GM04503 (cell line): ENCODE data around the gene RAB6B.

ENCODE experiments used
- DNase-seq: peaks from one replicate; pipeline ENCODE4 v3.0.0-alpha.2; 2012; ENCODE audit warnings: low read depth

Gene RAB6B

DNA sequence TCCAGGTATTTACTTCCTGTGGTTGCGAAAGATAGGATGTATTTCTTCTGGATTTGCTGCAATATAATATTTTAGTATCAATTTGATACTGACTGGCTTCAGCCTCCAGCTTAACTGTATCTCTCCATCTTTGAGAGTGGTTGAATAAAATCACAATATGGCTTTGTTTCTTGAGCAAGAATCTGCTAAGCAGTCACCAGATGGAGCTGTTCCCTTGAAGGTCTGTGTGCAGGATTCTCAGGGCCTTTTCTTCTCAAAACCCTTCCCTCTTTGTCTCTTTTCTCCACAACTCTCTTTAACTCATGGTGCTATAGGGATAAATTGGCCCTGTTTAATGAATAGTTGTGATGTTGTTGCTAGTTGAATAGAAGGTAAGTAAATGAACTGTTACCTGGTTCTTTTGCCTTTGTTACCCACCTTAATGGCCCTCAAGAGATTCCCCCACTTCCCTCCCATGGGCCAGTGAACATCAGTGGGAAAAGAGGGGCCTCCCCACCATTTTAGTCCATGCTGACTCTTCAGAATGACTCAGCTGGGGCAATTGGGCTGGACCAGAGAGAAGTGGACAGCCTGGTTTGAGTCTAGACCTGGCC is 34.8 kb upstream of the RAB6B start:
- DNase-seq = no peak

GRCh38 chr3:133928903-133929607 is 33.4 kb upstream of the RAB6B start:
- DNase-seq = no peak

- DNase-seq = no peak
Measured at GRCh38 chr3:133928136-133928893, 32.6 kb upstream of the RAB6B start.

DNA sequence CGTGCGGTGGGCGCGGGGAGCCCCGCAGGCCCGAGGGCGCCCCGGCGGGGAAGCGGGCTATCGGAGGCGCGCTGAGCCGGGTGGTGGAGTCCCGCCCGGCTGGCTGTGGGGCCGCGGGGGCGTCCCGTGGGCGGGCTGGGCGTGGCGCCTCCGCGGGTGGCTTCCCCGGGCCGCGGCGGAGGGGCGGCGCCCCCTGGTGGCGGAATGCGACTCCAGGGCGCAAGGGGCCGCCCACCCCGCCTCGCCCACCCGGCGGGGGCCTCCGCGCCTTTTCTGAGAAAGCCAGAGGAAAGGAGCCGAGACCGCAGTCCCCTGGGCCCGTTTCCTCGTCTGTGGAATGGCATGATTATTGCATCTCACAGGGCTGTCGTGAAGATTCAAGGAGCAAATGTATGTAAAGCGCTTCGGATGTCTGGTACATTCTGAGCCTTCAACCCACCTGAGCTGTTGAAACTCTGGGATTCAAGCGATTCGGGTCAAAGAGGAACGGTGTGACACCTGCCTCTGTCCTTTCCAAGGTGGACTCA is 31.9 kb upstream of the RAB6B start:
- DNase-seq = no peak

GRCh38 chr3:133926736-133927539 is 31.3 kb upstream of the RAB6B start:
- no peak for DNase-seq

- no peak for DNase-seq
Measured at GRCh38 chr3:133925960-133926735, 30.5 kb upstream of the RAB6B start.

DNA sequence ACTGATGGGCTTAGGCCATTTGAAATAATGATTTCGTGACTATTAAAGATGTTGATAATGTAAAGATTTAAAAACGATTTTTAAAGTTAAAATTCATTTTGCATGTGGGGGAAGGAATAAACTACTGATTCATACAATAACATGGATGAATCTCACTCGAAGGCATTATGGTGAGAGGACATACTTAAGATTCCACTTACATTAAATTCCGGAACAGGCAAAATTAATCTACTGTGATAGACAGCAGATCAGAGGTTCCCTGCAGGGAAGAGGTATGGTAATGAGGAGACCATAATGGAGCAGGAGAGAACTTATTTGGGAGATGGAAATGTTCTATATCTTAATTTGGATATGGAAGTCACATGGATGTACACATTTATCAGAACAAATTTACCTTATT is 28.4 kb upstream of the RAB6B start:
- DNase-seq = no peak

GRCh38 chr3:133921592-133921991 is 25.9 kb upstream of the RAB6B start:
- no peak for DNase-seq

DNA sequence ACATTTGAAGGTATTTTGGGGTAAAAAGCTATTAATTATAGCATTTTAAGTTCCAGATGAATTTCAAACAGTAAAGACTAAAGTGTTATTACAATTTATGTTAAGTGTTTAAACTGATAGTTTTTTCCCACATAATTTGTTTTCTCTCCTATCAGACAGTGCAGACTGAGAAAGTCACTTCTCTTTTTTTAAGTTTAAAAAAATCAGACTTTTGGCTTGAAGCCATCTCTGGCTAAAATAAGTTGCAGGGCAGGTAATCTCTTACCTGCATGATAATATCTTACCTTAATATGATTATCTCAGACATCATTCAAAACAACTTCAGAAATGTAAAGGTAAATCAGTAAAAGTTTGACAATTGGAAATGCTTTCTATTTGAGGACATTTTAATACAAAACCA is 21.5 kb upstream of the RAB6B start:
- DNase-seq = no peak

- DNase-seq = no peak
Measured at GRCh38 chr3:133915685-133916658, 20.3 kb upstream of the RAB6B start.

DNA sequence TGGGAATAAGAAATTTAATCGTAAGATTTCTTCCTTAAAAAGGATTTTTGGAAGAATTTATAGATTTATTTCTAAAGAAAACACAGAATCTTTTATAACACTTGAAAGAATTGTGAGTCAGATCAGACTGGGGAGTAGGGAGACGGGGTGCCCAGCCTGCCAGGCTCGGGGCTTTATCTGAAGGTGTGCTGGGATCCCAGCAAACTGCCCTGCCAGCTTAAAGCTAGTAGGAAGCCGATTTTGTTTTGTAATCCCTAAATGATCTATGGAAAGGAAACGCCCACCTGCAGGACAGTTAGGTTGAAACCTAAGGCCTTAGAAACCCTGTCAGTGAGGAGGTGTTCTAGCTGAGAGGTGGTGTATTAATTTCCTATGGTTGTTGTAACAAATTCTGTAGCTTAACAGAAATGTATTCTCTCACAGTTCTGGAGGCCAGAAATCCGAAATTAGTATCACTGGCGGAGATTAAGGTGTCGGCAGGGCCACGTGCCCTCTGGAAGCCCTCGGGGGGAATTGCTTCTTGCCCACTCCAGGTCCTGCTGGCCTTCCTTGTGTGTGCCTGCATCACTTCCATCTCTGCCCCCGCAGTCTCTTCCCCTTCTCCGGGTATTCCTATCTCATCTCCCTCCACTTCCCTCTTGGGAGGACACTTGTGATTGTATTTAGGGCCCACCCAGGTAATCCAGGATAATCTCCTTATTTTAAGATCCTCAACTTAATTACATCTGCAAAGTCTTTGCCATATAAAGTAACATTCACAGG is 19.3 kb upstream of the RAB6B start:
- no peak for DNase-seq

GRCh38 chr3:133910422-133910821 is 14.7 kb upstream of the RAB6B start:
- no peak for DNase-seq

- no peak for DNase-seq
Measured at GRCh38 chr3:133905376-133905775, 9.7 kb upstream of the RAB6B start.

GRCh38 chr3:133901847-133902246 is 6.2 kb upstream of the RAB6B start:
- no peak for DNase-seq

DNA sequence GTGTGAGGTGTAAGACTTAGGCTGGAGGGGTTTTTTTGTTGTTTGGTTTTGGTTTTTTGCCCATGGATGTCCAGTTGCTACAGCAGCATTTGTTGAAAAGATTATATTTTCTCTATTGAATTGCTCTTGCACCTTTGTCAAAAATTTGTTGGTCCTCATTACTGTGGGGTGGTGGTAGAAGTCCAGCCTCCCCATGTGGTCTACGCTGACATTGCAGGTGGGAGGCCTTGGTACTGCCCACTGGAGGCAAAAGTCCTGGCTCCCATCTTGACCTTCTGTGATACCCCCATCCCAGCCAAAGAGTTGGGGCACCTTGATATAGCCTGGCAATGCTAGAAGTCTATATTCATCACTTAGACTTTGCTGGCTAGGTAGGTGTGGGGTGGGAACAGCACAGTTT is 5.4 kb upstream of the RAB6B start:
- no peak for DNase-seq

DNA sequence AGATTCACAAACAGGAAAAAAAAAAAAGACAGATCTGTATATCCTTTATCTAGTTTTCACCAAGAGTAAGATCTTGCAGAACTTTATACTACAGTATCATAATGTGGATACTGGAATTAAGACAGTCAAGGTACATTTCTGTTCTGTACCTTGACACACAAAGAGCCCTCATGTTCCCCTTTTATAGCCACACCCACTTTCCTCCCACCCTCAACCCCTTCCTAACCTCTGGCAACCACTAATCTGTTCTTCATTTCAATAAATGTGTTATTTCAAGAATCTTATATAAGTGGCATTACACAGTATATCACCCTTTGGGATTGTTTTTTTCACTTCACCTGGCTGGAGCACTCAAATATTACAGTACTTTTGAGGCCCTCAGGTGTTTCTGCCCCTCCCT is 3.6 kb upstream of the RAB6B start:
- DNase-seq = no peak

GRCh38 chr3:133897547-133897946 is 1.9 kb upstream of the RAB6B start:
- DNase-seq = no peak

GRCh38 chr3:133896002-133896761 is 500 bp upstream of the RAB6B start:
- DNase-seq = no peak
